Sciatic nerve (tissue), 2 donors: Measurements from ENCODE around the gene PLRG1. TPM values are rescaled to one million over a fixed set of nuclear protein-coding genes. Genes with fewer than 3 reads are reported as not detected.
A peak's percentile ranks its signal among the peaks of the same experiment; 100 is the strongest.

ENCODE experiments used
- ATAC-seq: fragments of 200-7000 bp; cut with Tn5 transposase; one replicate; pipeline ENCODE4 v1.9.1; 2020; ENCODE audit warnings: mild to moderate bottlenecking, moderate library complexity
- DNase-seq: peaks from one replicate; pipeline ENCODE4 v3.0.0-alpha.2; 2020; ENCODE audit warnings: low spot score
- intact Hi-C: fragments of 100-400 bp; cut with DNase I; formaldehyde crosslinking; loops from one replicate; pipeline ENCODE4 v1.14.2; 2022
- total RNA-seq: library from RNA; stranded (reverse); fragmentation: NEBNext Ultra II Directional; extraction: Animal tissue kit (Norgen Biotek cat#: 25700); gene quantifications from one replicate; pipeline ENCODE4 v1.2.1, GENCODE V29; 2021
- donor health status: DM: no; HTN: no; CAD: no.
- donor health status: DM: no; HTN: no; CAD: no.

Gene PLRG1
- total RNA-seq, 1 donor from 2014 or later, result 68.3 TPM

- intact Hi-C loops, result no loop called here
- peak; percentile 88 for ATAC-seq
- no peak for DNase-seq
Observed at GRCh38 chr4:154529728-154530519, 20.3 kb downstream of the PLRG1 start.

- no peak for ATAC-seq
- intact Hi-C loops, result no loop called here
- DNase-seq, result no peak
Observed at GRCh38 chr4:154528869-154529268, 21.3 kb downstream of the PLRG1 start.

GRCh38 chr4:154527308-154527707 lies 22.9 kb downstream of the PLRG1 start:
- no peak for ATAC-seq
- intact Hi-C loops, result no loop called here
- no peak for DNase-seq

- DNase-seq (no peak), ATAC-seq (no peak)
- intact Hi-C loops, result no loop called here
Observed at GRCh38 chr4:154526151-154526550, 24.0 kb downstream of the PLRG1 start.

GRCh38 chr4:154521607-154522006 lies 28.6 kb downstream of the PLRG1 start:
- intact Hi-C loops, result no loop called here
- no peak for DNase-seq
- no peak for ATAC-seq

GRCh38 chr4:154519214-154519613 lies 31.0 kb downstream of the PLRG1 start:
- no peak for DNase-seq
- intact Hi-C loops, result no loop called here
- ATAC-seq, result no peak

- DNase-seq (no peak), ATAC-seq (no peak)
- intact Hi-C loops, result no loop called here
Observed at GRCh38 chr4:154517591-154517990, 32.6 kb downstream of the PLRG1 start.

- ATAC-seq (no peak), DNase-seq (no peak)
- intact Hi-C loops, result no loop called here
Observed at GRCh38 chr4:154516318-154517029, 33.7 kb downstream of the PLRG1 start.

- ATAC-seq, result no peak
- DNase-seq, result no peak
- intact Hi-C loops, result no loop called here
Observed at GRCh38 chr4:154511981-154512380, 38.2 kb downstream of the PLRG1 start.

GRCh38 chr4:154511548-154511947 lies 38.7 kb downstream of the PLRG1 start:
- intact Hi-C loops, result no loop called here
- no peak for DNase-seq
- ATAC-seq, result no peak

GRCh38 chr4:154507156-154507555 lies 43.0 kb downstream of the PLRG1 start:
- intact Hi-C loops, result loop anchor here (5.0 kb wide), 1 partner anchor 115 kb away; no protein-coding TSS in a partner anchor
- ATAC-seq, result no peak
- no peak for DNase-seq

GRCh38 chr4:154506253-154506652 lies 43.9 kb downstream of the PLRG1 start:
- peak; percentile 50 for ATAC-seq
- no peak for DNase-seq
- intact Hi-C loops, result loop anchor here (5.0 kb wide), 1 partner anchor 116 kb away; no protein-coding TSS in a partner anchor

GRCh38 chr4:154503598-154503997 lies 46.6 kb downstream of the PLRG1 start:
- intact Hi-C loops, result no loop called here
- DNase-seq, result no peak
- no peak for ATAC-seq

- intact Hi-C loops, result no loop called here
- DNase-seq (no peak), ATAC-seq (no peak)
Observed at GRCh38 chr4:154502111-154502510, 48.1 kb downstream of the PLRG1 start.

- no peak for ATAC-seq
- DNase-seq, result no peak
- intact Hi-C loops, result no loop called here
Observed at GRCh38 chr4:154497889-154498288, 52.3 kb downstream of the PLRG1 start.

- DNase-seq (no peak), ATAC-seq (no peak)
- intact Hi-C loops, result no loop called here
Observed at GRCh38 chr4:154495867-154496266, 54.3 kb downstream of the PLRG1 start.

GRCh38 chr4:154492288-154492687 lies 57.9 kb downstream of the PLRG1 start:
- DNase-seq (no peak), ATAC-seq (no peak)
- intact Hi-C loops, result no loop called here

- peak; percentile 66 for ATAC-seq
- DNase-seq, result peak; percentile 56
- intact Hi-C loops, result no loop called here
Observed at GRCh38 chr4:154491341-154492271, 58.6 kb downstream of the PLRG1 start, which contains the start of gene DCHS2. DCHS2 (minus strand) TSS chr4:154491799; CDS start chr4:154491355, 444 bp downstream.
